Adipocyte (in vitro differentiated cells): ENCODE data around the gene RASSF5.
A peak's percentile ranks its signal among the peaks of the same experiment; 100 is the strongest.

ENCODE experiments used
- DNase-seq: peaks from one replicate; pipeline ENCODE4 v3.0.0-alpha.2; 2015; ENCODE audit warnings: low read depth
- H3K27me3 ChIP-seq: replicated peaks from 2 replicates; pipeline ENCODE4 v1.7.0; 2013; ENCODE audit warnings: mild to moderate bottlenecking, low read length, moderate library complexity; ENCODE audit not compliant: control insufficient read depth, insufficient read depth
- H3K36me3 ChIP-seq: 2 replicates; pipeline ENCODE4 v1.7.0; 2013; ENCODE audit warnings: low read length, mild to moderate bottlenecking, moderate library complexity; ENCODE audit not compliant: control insufficient read depth, insufficient read depth, severe bottlenecking
- H3K4me1 ChIP-seq: 2 replicates; pipeline ENCODE4 v1.7.0; 2013; ENCODE audit warnings: mild to moderate bottlenecking, low read length, moderate library complexity; ENCODE audit not compliant: control insufficient read depth, insufficient read depth
- H3K4me3 ChIP-seq: 2 replicates; pipeline ENCODE4 v1.7.0; 2013; ENCODE audit warnings: mild to moderate bottlenecking, low read length, moderate library complexity
- H3K9ac ChIP-seq: 2 replicates; pipeline ENCODE4 v1.7.0; 2013; ENCODE audit warnings: mild to moderate bottlenecking, low read length, moderate library complexity
- H3K9me3 ChIP-seq: 2 replicates; pipeline ENCODE4 v1.7.0; 2013; ENCODE audit warnings: mild to moderate bottlenecking, low read length, moderate library complexity; ENCODE audit not compliant: control insufficient read depth

The RASSF5 gene

GRCh38 chr1:206538901-206539640 is 31.7 kb downstream of the RASSF5 start:
- H3K4me3 ChIP-seq: no peak overlapping the region
- no peaks in the 10 kb centered on the region for H3K27me3 ChIP-seq
- no peak overlapping the region for H3K9ac ChIP-seq
- H3K4me1 ChIP-seq: peaks cover 11% of the 10 kb centered on the region
- H3K9me3 ChIP-seq: no peaks in the 10 kb centered on the region
- no peaks in the 10 kb centered on the region for H3K36me3 ChIP-seq
- no peak for DNase-seq

- no peak overlapping the region for H3K4me3 ChIP-seq
- H3K9me3 ChIP-seq: no peaks in the 10 kb centered on the region
- H3K36me3 ChIP-seq: no peaks in the 10 kb centered on the region
- no peak for DNase-seq
- H3K4me1 ChIP-seq: peaks cover 11% of the 10 kb centered on the region
- H3K27me3 ChIP-seq: no peaks in the 10 kb centered on the region
- peak overlapping the region; percentile 30 for H3K9ac ChIP-seq
Measured at GRCh38 chr1:206540044-206540780, 32.9 kb downstream of the RASSF5 start.

- Histone ChIP-seq H3K36me3 (no peaks in the 10 kb centered on the region), H3K27me3 (no peaks in the 10 kb centered on the region), H3K9me3 (no peaks in the 10 kb centered on the region), H3K4me3 (no peak overlapping the region), H3K9ac (no peak overlapping the region), H3K4me1 (peaks cover 11% of the 10 kb centered on the region)
- no peak for DNase-seq
Measured at GRCh38 chr1:206541236-206541833, 34.0 kb downstream of the RASSF5 start.

- DNase-seq: peak; percentile 79
- Histone ChIP-seq H3K9ac (no peak overlapping the region), H3K4me3 (no peak overlapping the region), H3K27me3 (no peaks in the 10 kb centered on the region), H3K9me3 (no peaks in the 10 kb centered on the region), H3K4me1 (peaks cover 11% of the 10 kb centered on the region), H3K36me3 (no peaks in the 10 kb centered on the region)
Measured at GRCh38 chr1:206544562-206545257, 37.4 kb downstream of the RASSF5 start.

- no peaks in the 10 kb centered on the region for H3K27me3 ChIP-seq
- no peak overlapping the region for H3K4me3 ChIP-seq
- no peak overlapping the region for H3K9ac ChIP-seq
- peaks cover 5% of the 10 kb centered on the region for H3K4me1 ChIP-seq
- H3K36me3 ChIP-seq: no peaks in the 10 kb centered on the region
- no peak for DNase-seq
- no peaks in the 10 kb centered on the region for H3K9me3 ChIP-seq
Measured at GRCh38 chr1:206545351-206545750, 38.0 kb downstream of the RASSF5 start.

- Histone ChIP-seq H3K27me3 (no peaks in the 10 kb centered on the region), H3K4me1 (no peaks in the 10 kb centered on the region), H3K9ac (no peak overlapping the region), H3K9me3 (no peaks in the 10 kb centered on the region), H3K36me3 (no peaks in the 10 kb centered on the region), H3K4me3 (no peak overlapping the region)
- no peak for DNase-seq
Measured at GRCh38 chr1:206547104-206547503, 39.8 kb downstream of the RASSF5 start.

GRCh38 chr1:206550446-206550845 is 43.1 kb downstream of the RASSF5 start:
- Histone ChIP-seq H3K36me3 (no peaks in the 10 kb centered on the region), H3K27me3 (no peaks in the 10 kb centered on the region), H3K9ac (no peak overlapping the region), H3K4me3 (no peak overlapping the region), H3K4me1 (peaks cover 12% of the 10 kb centered on the region), H3K9me3 (no peaks in the 10 kb centered on the region)
- no peak for DNase-seq

- Histone ChIP-seq H3K4me3 (no peak overlapping the region), H3K36me3 (no peaks in the 10 kb centered on the region), H3K9ac (no peak overlapping the region), H3K4me1 (peaks cover 19% of the 10 kb centered on the region), H3K9me3 (no peaks in the 10 kb centered on the region), H3K27me3 (no peaks in the 10 kb centered on the region)
- no peak for DNase-seq
Measured at GRCh38 chr1:206551296-206551985, 44.1 kb downstream of the RASSF5 start.

- no peaks in the 10 kb centered on the region for H3K27me3 ChIP-seq
Measured at GRCh38 chr1:206551986-206552326, 44.6 kb downstream of the RASSF5 start.

GRCh38 chr1:206554211-206554610 is 46.9 kb downstream of the RASSF5 start:
- Histone ChIP-seq H3K27me3 (peaks cover 9% of the 10 kb centered on the region), H3K4me3 (no peak overlapping the region), H3K9ac (no peak overlapping the region), H3K9me3 (no peaks in the 10 kb centered on the region), H3K36me3 (no peaks in the 10 kb centered on the region), H3K4me1 (peaks cover 23% of the 10 kb centered on the region)
- DNase-seq: no peak

More at GRCh38 chr1:206551986-206552326, 44.6 kb downstream of the RASSF5 start:
- DNase-seq: no peak
- H3K9ac ChIP-seq: no peak overlapping the region
- no peak overlapping the region for H3K4me3 ChIP-seq
- no peaks in the 10 kb centered on the region for H3K36me3 ChIP-seq
- H3K9me3 ChIP-seq: no peaks in the 10 kb centered on the region
- peaks cover 19% of the 10 kb centered on the region for H3K4me1 ChIP-seq
